Immature natural killer cell (primary cell): ENCODE data around the gene GALNT9. TPM values are rescaled to one million over a fixed set of nuclear protein-coding genes. Genes with fewer than 3 reads are reported as not detected.
A peak's percentile ranks its signal among the peaks of the same experiment; 100 is the strongest.

Experiments
- DNase-seq, 3 donors: peaks; one replicate each; pipeline ENCODE4 v3.0.0; 2022; ENCODE audit warnings: mixed read lengths in 1 of 3
- H3K27ac Mint-ChIP-seq, 6 donors: one replicate each; pipeline ENCODE4 v1.8.0; 2020; ENCODE audit warnings: mixed read lengths in 6 of 6, mild to moderate bottlenecking in 5 of 6, inconsistent platforms in 4 of 6, moderate library complexity in 3 of 6
- H3K27me3 Mint-ChIP-seq, 3 donors: one replicate each; pipeline ENCODE4 v1.8.0; 2020 to 2021; ENCODE audit warnings: low read depth in 3 of 3, mild to moderate bottlenecking in 3 of 3, mixed read lengths in 3 of 3, moderate library complexity in 3 of 3, inconsistent platforms in 1 of 3
- H3K36me3 Mint-ChIP-seq, 3 donors: one replicate each; pipeline ENCODE4 v1.8.0; 2020; ENCODE audit warnings: mixed read lengths in 3 of 3, inconsistent platforms in 2 of 3, mild to moderate bottlenecking in 2 of 3
- H3K4me1 Mint-ChIP-seq, 2 donors: one replicate each; pipeline ENCODE4 v1.8.0; 2020; ENCODE audit warnings: inconsistent platforms in 2 of 2, mild to moderate bottlenecking in 2 of 2, mixed read lengths in 2 of 2, moderate library complexity in 1 of 2
- H3K4me3 Mint-ChIP-seq, 5 donors: one replicate each; pipeline ENCODE4 v1.8.0; 2020; ENCODE audit warnings: mild to moderate bottlenecking in 5 of 5, mixed read lengths in 5 of 5, inconsistent platforms in 3 of 5, moderate library complexity in 3 of 5
- H3K9me3 Mint-ChIP-seq, 6 donors: one replicate each; pipeline ENCODE4 v1.8.0; 2020; ENCODE audit warnings: mild to moderate bottlenecking in 6 of 6, mixed read lengths in 6 of 6, inconsistent platforms in 4 of 6, moderate library complexity in 3 of 6
- polyA plus RNA-seq, 3 donors: library from polyadenylated mRNA; unstranded; fragments of 300-500 nt; fragmentation: Illumina TruSeq; gene quantifications; one replicate each; pipeline ENCODE4 v1.2.3, GENCODE V29; 2021

Gene GALNT9
- polyA plus RNA-seq, 3 donors from 2014 or later, result not detected

DNA sequence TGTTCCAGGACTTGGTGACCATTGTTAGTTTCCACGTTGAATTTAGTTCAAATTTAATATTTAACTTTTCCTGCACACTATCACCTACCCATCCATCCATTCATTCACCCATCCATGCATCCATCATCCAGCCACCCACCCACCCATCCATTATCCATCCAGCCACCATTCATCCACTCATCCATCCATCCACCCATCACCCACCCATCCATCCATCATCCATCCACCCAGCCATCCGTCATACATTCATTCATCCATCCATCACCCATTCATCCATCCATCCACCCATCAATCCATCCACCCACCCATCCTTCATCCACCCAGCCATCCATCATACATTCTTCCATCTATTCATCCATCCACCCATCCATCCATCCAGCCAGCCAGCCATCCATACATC is 163.3 kb downstream of the GALNT9 start:
- no peaks in the 10 kb centered on the region for H3K36me3 Mint-ChIP-seq
- H3K4me1 Mint-ChIP-seq, result peaks cover 0 to 6% of the 10 kb centered on the region in 2 donors
- no peak overlapping the region for H3K27ac Mint-ChIP-seq
- no peak overlapping the region for H3K4me3 Mint-ChIP-seq
- no peaks in the 10 kb centered on the region for H3K9me3 Mint-ChIP-seq
- H3K27me3 Mint-ChIP-seq, result peaks cover 0 to 2% (median 2%) of the 10 kb centered on the region in 3 donors
- no peak for DNase-seq

DNA sequence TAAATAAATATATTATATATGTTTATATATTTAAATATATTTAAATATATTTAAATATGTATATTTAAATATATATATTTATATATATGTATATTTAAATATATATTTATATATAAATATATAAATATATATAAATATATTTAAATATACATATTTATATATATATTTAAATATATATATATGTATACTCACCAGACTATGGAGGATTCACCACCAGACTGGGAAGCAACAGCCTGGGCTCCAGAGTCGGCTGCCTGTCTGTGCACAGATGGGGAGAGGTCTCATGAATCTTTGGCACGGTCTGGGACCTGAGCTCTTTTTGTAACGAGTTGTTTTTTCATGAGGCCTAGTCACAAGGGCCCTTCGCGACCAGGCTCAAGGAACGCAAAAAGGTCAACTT is 163.8 kb downstream of the GALNT9 start:
- Mint-ChIP-seq H3K27ac (no peak overlapping the region), H3K4me1 (peaks cover 0 to 6% of the 10 kb centered on the region in 2 donors), H3K4me3 (no peak overlapping the region), H3K36me3 (no peaks in the 10 kb centered on the region), H3K27me3 (peaks cover 0 to 2% (median 2%) of the 10 kb centered on the region in 3 donors), H3K9me3 (no peaks in the 10 kb centered on the region)
- DNase-seq, result no peak

- peak overlapping the region in 1 of 6 donors; percentile 4 for H3K27ac Mint-ChIP-seq
- DNase-seq, result no peak
- no peaks in the 10 kb centered on the region for H3K9me3 Mint-ChIP-seq
- no peaks in the 10 kb centered on the region for H3K36me3 Mint-ChIP-seq
- H3K4me3 Mint-ChIP-seq, result no peak overlapping the region
- H3K27me3 Mint-ChIP-seq, result peaks cover 0 to 4% (median 2%) of the 10 kb centered on the region in 3 donors
- peaks cover 1 to 6% of the 10 kb centered on the region in 2 donors for H3K4me1 Mint-ChIP-seq
Measured at GRCh38 chr12:132164426-132164825, 165.0 kb downstream of the GALNT9 start.

DNA sequence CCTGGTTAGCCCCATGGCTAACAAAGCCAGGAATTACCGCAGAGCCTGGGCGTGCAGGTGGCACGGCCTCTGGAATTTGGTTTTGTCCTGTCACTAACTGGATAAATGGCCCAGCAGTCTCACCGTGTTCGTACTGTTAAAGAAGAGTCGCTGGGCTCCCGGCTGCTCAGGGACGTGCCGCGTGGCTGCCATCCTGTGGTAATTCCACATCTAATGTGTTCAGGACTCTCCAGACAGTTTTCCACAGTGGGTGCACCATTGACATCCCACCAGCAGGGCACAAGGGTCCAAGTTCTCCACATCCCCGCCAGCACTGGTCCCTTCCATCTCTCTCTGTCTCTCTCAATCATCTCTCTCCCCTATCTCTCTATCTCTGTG is 165.5 kb downstream of the GALNT9 start:
- Mint-ChIP-seq H3K9me3 (no peaks in the 10 kb centered on the region), H3K36me3 (no peaks in the 10 kb centered on the region), H3K4me1 (peaks cover 1 to 6% of the 10 kb centered on the region in 2 donors), H3K4me3 (no peak overlapping the region), H3K27me3 (peaks cover 0 to 4% (median 2%) of the 10 kb centered on the region in 3 donors), H3K27ac (peak overlapping the region in 1 of 6 donors; percentile 4)
- no peak for DNase-seq

- H3K36me3 Mint-ChIP-seq, result no peaks in the 10 kb centered on the region
- no peak for DNase-seq
- peaks cover 0 to 4% (median 2%) of the 10 kb centered on the region in 3 donors for H3K27me3 Mint-ChIP-seq
- H3K4me1 Mint-ChIP-seq, result peaks cover 1 to 6% of the 10 kb centered on the region in 2 donors
- no peak overlapping the region for H3K4me3 Mint-ChIP-seq
- H3K9me3 Mint-ChIP-seq, result no peaks in the 10 kb centered on the region
- peak overlapping the region in 1 of 6 donors; percentile 35 for H3K27ac Mint-ChIP-seq
Measured at GRCh38 chr12:132163041-132163910, 166.1 kb downstream of the GALNT9 start.

DNA sequence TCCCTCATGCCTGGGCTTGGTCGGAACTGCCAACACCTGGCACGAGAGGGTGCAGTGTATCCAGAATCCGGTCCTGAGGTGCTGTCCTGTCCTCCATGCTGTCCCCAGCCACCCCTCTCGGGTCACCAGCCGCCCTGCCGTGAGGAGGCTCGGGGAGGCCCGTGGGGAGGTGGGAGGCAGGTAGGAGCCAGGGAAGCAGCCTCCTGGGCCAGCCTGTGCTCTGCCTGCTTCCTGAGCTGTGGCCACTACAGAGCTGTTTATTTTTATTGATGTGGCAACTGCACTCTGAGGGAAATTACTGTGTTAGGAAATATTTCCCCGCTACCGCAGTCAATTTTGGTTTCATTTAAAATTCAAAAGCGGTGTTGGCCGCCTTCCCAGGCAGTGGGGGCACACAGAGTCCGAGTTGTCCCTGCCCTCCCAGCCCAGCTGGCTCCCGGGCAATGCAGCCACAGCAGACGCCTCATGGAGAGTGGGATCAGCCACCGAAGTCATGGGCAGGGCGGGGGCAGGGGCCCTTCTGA is 166.8 kb downstream of the GALNT9 start:
- peaks cover 1 to 6% of the 10 kb centered on the region in 2 donors for H3K4me1 Mint-ChIP-seq
- H3K36me3 Mint-ChIP-seq, result no peaks in the 10 kb centered on the region
- no peaks in the 10 kb centered on the region for H3K9me3 Mint-ChIP-seq
- no peak for DNase-seq
- no peak overlapping the region for H3K27ac Mint-ChIP-seq
- peaks cover 0 to 4% (median 2%) of the 10 kb centered on the region in 3 donors for H3K27me3 Mint-ChIP-seq
- no peak overlapping the region for H3K4me3 Mint-ChIP-seq

- no peak for DNase-seq
- no peak overlapping the region for H3K4me3 Mint-ChIP-seq
- H3K27me3 Mint-ChIP-seq, result peaks cover 0 to 4% (median 2%) of the 10 kb centered on the region in 3 donors
- no peaks in the 10 kb centered on the region for H3K9me3 Mint-ChIP-seq
- peak overlapping the region in 2 of 6 donors; percentile 34 to 61 for H3K27ac Mint-ChIP-seq
- H3K4me1 Mint-ChIP-seq, result peaks cover 1 to 6% of the 10 kb centered on the region in 2 donors
- no peaks in the 10 kb centered on the region for H3K36me3 Mint-ChIP-seq
Measured at GRCh38 chr12:132161796-132162507, 167.4 kb downstream of the GALNT9 start.

- Mint-ChIP-seq H3K4me3 (no peak overlapping the region), H3K27me3 (peaks cover 0 to 4% (median 2%) of the 10 kb centered on the region in 3 donors), H3K9me3 (no peaks in the 10 kb centered on the region), H3K27ac (no peak overlapping the region), H3K36me3 (no peaks in the 10 kb centered on the region), H3K4me1 (peaks cover 1 to 6% of the 10 kb centered on the region in 2 donors)
- DNase-seq, result no peak
Measured at GRCh38 chr12:132161036-132161781, 168.2 kb downstream of the GALNT9 start.

DNA sequence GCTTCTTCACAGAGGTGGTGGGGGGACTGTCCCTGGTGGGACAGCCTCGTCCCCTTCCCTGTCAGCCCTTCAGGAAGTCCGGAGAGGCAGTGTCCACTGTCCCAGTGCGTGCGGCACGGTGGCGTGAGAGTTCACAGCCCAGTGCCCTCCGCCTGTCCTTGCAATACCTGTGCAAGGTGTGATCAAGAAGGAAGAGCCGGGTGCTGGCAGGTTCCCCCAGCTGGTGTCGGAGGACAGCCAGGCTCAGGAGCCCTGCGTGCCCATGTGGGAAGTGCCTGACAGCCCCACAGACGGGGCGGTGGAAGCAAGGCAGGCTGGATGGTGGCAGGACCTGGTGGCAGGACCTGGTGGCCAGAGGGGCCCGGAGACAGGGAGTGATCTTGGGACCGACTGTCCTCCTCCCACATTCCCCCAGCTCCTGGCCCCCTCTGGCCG is 168.8 kb downstream of the GALNT9 start:
- no peak overlapping the region for H3K27ac Mint-ChIP-seq
- no peaks in the 10 kb centered on the region for H3K9me3 Mint-ChIP-seq
- H3K36me3 Mint-ChIP-seq, result no peaks in the 10 kb centered on the region
- peaks cover 0 to 4% (median 2%) of the 10 kb centered on the region in 3 donors for H3K27me3 Mint-ChIP-seq
- H3K4me3 Mint-ChIP-seq, result no peak overlapping the region
- no peak for DNase-seq
- H3K4me1 Mint-ChIP-seq, result peaks cover 1 to 6% of the 10 kb centered on the region in 2 donors

DNA sequence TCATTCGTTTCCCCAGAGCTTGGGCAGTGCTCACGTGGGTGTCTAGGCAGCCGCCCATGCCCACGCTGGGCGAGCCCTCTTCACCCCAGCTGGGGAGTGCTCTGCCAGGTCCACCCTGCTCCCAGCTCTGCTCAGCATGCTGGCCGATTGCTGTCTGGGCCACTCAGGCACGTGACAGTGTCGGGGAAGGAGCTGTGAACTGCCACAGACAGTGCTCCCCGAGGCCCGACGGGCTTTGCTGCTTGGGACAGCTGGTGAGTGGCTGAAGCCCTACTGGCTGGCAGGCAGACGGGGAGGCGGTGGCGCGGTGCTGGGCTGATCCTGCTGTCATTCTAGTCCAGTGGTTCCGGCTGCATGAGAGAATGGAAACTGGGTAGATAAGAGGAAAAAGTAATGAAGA is 169.4 kb downstream of the GALNT9 start:
- Mint-ChIP-seq H3K4me3 (no peak overlapping the region), H3K4me1 (peaks cover 1 to 6% of the 10 kb centered on the region in 2 donors), H3K36me3 (no peaks in the 10 kb centered on the region), H3K27me3 (peaks cover 0 to 4% (median 2%) of the 10 kb centered on the region in 3 donors), H3K27ac (peak overlapping the region in 1 of 6 donors; percentile 55), H3K9me3 (no peaks in the 10 kb centered on the region)
- no peak for DNase-seq

DNA sequence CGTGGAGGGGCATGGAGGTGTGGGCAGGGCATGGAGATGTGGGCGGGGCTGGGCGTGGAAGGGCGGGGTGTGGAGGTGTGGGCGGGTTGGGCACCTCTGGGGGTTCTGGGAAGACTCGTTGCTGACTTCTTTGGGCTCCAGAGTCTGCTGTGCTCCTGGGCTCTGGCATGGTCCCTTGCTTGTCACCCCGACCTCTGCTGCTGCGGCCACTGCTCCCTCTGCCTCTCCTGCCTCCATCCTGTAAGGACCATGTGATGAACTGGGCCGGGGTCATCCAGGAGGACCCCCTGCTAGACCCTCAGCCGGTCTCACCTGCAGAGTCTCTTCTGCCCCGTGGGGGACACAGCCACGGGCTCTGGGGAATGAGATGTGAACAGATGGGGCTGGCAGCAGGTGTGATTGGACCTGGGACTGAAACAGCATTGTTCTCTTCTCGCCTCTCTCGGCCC is 169.8 kb downstream of the GALNT9 start:
- H3K4me1 Mint-ChIP-seq, result peaks cover 1 to 6% of the 10 kb centered on the region in 2 donors
- H3K27me3 Mint-ChIP-seq, result peaks cover 0 to 3% (median 2%) of the 10 kb centered on the region in 3 donors
- no peaks in the 10 kb centered on the region for H3K9me3 Mint-ChIP-seq
- H3K27ac Mint-ChIP-seq, result no peak overlapping the region
- H3K4me3 Mint-ChIP-seq, result no peak overlapping the region
- DNase-seq, result no peak
- no peaks in the 10 kb centered on the region for H3K36me3 Mint-ChIP-seq

DNA sequence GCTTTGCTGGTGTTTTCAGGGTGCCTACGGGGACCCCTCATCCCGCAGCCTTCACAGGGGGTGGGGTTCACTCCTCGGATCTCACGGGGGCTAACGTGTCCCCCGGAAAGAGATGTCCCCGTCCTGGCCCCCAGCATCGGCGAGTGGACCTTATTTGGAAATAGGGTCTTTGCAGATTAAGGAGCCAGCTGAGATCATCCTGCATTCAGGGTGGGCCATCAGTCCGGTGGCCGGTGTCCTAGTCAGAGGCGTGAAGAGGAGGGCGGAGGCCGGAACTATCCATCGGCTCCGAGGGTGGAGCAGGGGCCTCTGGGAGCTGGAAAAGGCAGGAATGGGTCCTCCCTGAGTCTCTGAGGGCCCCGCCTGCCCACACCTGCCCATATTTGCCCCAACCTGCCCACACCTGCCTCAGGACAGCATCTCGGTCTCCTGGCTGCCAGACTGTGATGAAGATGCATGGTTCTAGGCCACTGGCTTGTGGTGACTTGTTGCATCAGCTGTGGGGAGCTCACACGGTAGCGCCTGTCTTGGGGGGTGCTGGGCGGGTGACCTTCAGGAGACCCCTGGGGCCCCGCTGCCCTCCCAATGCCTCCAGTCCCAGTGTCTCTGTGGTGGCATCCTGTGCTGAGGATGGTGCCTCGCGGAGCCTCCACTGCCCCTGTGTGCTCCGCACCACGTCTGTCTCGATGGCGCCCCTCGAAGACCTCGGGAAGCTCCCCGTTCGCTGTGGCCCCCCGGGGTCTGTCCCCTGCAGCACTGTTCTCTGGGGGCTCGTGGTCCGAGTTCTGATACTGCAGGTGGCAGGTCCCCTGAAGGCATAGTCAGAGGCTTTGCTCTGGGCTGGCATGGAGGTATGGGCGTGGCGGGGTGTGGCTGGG is 170.5 kb downstream of the GALNT9 start:
- Mint-ChIP-seq H3K36me3 (no peaks in the 10 kb centered on the region), H3K4me3 (no peak overlapping the region), H3K27ac (no peak overlapping the region), H3K27me3 (peaks cover 0 to 3% (median 0%) of the 10 kb centered on the region in 3 donors), H3K4me1 (peaks cover 1 to 2% of the 10 kb centered on the region in 2 donors), H3K9me3 (no peaks in the 10 kb centered on the region)
- DNase-seq, result no peak
